NCI-H2196 (cell line): ENCODE data around the gene SIVA1.

Experiments
- DNase-seq: peaks from one replicate; lab custom pipeline; 2025; ENCODE audit not compliant: unreplicated experiment; lab: John Stamatoyannopoulos, UW

SIVA1 gene

GRCh38 chr14:104734601-104734990 lies 18.4 kb upstream of the SIVA1 start:
- DNase-seq = no peak

GRCh38 chr14:104734991-104735779 lies 17.8 kb upstream of the SIVA1 start:
- no peak for DNase-seq

DNA sequence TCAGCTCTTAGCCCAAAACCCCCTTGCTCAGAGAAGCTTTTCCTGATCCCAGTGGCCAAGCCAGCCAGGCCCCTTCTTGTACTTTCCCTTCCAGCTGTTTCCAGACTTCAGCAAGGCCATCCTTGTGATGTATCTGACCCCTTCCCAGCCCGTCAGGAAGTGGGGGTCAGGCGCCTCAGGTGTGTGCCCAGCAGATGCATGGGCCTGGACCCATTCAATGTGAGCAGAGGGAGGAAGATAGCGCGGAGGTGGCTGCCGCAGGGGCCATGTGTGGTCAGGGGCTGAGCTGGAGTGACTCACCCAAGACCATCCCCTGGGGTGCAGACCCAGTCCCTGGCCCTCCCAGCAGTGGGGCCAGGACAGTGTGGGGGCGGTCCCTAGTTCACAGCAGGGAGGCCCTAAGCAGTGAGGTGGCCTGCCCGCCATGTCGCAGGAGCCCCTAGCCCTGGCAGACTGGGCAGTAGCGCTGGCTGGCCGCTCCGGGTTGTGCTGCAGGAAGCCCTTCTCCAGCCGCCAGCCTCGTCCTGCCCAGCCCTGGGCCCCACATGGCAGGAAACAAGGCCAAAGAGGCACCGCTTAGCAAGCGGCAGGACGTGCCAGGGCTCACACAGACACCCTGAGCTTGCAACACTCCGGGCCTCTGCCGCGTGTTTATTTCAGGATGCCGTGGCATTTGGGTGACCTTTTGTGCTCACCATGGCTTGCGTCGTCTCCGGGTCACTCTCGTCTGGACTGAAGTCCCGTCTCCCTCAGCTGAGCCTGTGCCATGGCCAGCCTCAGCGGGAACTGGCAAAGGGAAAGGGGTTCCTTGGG lies 16.9 kb upstream of the SIVA1 start:
- DNase-seq = no peak

GRCh38 chr14:104738375-104739019 lies 14.4 kb upstream of the SIVA1 start:
- no peak for DNase-seq

DNA sequence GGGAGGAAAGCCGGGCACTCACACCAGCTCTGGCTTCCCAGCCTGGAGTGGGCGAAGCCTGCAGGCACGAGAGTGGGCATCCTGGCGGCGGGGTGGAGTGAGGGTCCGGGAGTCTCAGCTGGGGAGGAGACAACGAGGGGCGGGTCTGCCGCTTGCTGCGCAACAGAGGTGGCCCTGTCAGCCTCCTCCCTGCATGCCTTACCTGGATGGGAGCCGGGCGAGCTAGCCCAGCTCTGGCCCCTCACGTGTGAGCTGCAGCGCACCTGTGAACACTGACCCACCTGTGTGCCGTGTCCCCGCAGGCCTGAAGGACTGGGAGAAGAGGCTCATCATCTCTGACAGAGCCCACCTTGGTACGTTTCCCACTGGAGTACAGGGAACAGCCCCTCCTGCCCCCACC lies 13.9 kb upstream of the SIVA1 start:
- no peak for DNase-seq

DNA sequence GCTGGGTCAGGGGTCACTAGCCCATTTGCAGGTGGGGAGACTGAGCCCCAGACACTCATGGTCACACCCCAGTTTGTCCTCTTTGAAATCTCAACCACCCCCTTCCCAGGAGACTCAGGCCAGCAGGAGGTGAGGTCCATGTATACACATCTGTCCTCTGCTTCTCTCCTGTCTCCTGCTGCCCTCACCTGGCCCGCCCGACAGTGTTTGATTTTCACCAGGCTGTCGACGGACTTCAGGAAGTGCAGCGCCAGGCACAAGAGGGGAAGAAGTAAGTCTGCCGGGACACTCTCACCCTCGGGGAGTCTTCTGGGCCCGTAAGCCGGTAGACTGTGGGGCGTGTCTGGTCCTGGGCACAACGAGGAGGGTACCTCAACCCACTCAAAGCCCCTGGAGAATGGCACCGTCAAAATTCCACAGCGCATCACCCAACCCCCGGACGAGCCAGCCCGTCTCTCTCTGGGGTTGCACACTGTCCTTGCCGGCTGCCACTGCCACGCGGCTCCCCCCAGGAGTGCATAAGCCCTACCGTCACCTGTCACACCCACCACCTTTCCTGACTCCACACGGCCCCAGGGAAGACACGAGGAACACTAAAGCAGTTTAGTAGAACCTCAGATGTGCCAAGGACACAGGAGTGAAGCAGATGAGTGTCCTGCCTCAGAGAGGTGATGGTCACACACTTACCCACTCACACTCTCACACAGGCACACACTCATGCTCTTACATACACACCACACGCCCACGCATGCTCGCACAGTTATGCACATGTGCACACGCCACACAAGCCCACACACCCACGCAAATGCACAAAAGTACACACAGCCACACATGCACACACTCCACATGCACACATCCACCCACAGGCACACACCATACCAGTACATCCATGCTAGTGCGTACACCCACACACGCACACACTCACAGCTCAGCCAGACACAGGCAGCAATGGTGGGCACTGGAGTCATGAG lies 13.1 kb upstream of the SIVA1 start:
- DNase-seq = no peak

GRCh38 chr14:104741108-104741802 lies 11.7 kb upstream of the SIVA1 start:
- DNase-seq = no peak

- no peak for DNase-seq
Observed at GRCh38 chr14:104741803-104742251, 11.1 kb upstream of the SIVA1 start.

DNA sequence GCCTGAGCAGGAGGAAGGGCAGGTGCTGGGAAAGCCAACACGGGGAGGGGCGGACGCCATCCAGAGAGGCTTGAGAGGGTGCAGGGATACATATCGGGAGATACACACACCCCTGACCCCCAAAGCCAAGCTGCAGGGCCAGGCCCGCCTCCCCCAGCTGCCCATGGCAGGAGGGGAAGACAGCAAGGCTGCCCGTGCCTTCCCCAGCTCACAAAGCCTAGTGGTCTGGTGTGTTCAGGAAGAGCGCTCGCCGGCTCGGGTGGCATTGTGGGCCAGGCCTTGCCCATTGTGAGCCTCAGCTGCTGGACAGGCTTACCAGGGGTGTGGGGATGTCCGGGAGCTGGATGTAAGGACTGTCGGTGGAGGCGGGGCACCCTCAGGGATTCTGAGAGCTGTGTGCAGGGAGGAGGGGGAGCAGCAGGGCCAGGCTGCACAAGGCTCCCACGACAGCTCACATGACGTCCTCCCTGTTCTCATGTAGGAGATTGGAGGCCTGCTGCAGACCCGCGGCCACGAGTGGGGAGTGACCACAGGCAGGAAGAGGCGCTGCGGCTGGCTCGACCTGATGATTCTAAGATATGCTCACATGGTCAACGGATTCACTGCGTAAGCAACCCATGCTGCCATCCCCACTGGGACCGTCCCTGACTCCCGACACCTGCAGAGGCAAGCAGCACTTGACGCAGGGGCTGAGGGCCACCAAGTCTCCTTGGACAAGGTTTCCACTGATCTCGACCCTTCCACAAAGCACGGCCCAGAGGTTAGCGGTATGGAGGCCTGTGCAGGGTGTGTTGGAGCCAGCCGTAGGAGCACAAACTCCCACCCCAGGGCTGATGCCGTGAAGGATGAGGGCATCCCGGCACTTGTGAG lies 10.1 kb upstream of the SIVA1 start:
- no peak for DNase-seq

DNA sequence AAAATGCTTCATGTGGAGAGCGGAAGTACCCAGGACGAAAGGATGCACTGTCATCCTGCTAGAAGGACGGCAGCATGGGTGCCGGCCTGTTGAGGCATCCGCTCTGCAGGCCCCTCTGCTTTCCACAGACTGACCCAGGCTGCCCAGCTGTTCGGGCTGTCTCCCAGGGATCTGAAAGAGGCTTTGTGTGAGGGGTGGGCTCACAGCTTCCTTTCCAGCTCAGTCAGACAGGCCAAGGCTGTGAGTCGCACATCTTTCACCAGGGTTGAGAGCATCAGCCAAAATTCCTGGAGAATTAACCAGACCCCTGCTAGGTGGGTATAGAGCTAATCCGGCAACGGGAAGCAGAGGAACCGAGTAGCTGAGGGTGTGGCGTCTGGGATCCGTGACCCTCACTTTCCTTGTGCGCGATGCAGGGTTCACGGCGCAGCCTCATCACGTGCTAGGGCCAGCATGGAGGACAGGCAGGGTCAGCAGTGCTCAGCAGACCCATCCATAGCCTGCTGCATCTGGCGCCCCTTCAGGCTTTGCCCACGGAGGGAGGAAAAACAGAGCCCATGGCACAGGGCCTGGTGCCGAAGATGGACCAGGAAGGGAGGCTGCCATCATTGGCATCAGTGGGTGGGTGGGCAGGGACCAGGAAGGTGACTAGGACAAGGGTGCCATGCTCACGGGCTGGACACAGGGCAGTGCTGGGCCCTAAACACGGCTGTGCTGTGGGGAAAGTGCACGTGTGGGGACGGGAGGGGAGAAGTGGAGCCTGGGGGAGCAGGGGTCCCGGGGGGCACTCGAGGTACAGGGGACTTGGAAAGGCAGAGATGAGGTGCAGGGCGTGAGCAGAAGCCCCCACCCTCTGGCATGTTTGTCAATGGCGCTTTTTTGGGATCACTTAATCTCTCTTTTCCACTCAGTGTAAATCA lies 9.2 kb upstream of the SIVA1 start:
- DNase-seq = no peak

DNA sequence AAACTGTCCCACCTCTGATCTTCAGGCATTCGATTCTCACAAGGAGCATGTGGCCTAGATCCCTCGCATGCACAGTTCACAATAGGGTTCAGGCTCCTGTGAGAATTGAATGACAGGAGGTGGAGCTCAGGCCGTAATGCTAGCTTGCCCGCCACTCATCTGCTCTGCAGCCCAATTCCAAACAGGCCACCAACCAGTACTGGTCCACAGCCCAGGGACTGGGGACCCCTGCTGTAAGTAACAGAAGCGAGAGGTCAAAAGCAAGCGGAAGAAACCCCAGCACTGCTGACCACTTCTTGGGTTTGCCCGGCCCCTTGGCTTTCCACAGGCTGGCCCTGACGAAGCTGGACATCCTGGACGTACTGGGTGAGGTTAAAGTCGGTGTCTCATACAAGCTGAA lies 8.5 kb upstream of the SIVA1 start:
- no peak for DNase-seq

DNA sequence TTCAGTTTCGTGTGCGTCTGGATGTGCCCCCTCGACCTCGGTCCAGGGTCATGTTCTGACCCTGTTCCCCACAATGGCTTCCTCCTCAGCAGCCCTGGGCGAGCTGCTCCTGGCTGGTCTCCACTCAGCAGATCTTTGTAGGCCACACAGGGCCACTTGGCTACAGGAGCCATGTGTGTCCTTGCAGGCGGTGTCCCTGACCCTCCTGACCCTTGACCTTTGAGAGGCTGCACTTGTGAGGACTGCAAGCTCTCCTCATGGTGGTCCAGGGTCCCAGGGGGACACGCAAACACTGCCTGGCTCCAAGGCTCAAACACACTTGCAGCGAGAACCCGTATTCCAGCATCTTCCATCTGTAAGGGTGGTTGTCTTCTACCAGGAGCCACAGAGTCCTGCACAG lies 7.5 kb upstream of the SIVA1 start:
- DNase-seq = no peak

- no peak for DNase-seq
Observed at GRCh38 chr14:104746071-104746545, 6.8 kb upstream of the SIVA1 start.

GRCh38 chr14:104746934-104747481 lies 5.9 kb upstream of the SIVA1 start:
- DNase-seq = no peak

DNA sequence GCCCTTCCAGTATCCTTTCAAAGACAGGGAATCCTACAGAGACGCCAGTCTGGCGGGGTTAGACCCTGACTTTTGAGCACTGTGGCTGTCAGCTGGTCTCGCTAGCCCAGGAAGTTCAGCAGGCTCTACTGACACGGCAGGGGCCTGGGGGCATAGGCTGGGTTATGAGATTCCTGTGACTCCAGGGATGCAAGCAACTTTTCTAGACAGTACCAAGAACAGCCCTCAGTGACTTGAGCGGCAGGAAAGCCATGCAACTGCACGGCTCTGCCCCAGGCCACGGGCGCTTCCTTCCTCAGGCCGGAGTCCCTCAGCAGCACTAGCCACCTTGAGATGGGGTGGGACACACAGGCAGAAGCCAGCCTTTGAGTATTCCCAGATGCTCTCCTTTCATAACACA lies 5.1 kb upstream of the SIVA1 start:
- DNase-seq = no peak

GRCh38 chr14:104749111-104749649 lies 3.8 kb upstream of the SIVA1 start:
- DNase-seq = peak; percentile 13

DNA sequence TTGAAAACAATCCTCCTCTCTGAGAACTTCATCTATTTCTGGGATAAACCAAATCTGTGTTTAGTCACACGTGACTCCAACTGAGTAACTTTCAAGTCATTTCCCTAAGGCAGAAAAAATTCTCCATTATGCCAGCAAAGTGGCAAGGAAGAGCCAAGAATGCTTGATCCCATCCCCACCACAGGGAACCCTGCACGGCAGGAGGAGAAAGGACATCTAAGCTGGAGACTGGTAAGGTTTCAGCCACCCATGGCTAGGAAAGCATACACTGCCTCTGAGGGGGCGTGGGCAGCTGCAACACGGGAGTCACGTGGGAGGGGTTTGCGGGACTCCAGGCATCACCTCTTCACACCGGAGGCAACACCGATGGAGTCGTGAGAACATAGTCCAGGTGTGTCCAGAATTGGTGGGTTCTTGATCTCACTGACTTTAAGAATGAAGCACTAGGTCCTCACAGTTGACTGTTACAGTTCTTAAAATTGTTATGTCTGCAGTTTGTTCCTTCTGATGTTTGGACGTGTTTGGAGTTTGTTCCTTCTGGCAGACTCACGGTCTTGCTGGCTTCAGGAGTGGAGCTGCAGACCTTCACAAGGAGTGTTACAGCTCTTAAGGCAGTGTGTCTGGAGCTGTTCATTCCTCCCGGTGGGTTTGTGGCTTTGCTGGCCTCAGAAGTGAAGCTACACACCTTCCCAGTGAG lies 2.7 kb upstream of the SIVA1 start:
- DNase-seq = no peak
